Neutrophil (primary cell): ENCODE measurements around the gene JMY.

Experiments used
- H3K27ac ChIP-seq: fragments of 200-600 bp; sonication (generic); 2 replicates; pipeline ENCODE4 v1.5.1; 2016; ENCODE audit warnings: mild to moderate bottlenecking, moderate library complexity
- H3K27me3 ChIP-seq: fragments of 200-600 bp; sonication (generic); 2 replicates; pipeline ENCODE4 v1.6.0; 2016; ENCODE audit warnings: mild to moderate bottlenecking
- H3K36me3 ChIP-seq: fragments of 200-600 bp; sonication (generic); 2 replicates; pipeline ENCODE4 v1.5.1; 2017
- H3K4me1 ChIP-seq, 2 experiments: fragments of 200-600 bp in 1 of 2; sonication (generic) in 1 of 2; 1 replicate in 1 of 2; 2 replicates in 1 of 2; pipeline versions ENCODE4 v1.5.1 to v1.6.1; 2013 to 2016; ENCODE audit warnings: low read depth in 1 of 2, low read length in 1 of 2, mild to moderate bottlenecking in 1 of 2, moderate library complexity in 1 of 2; ENCODE audit not compliant: control insufficient read depth in 1 of 2, insufficient read depth in 1 of 2
- H3K4me3 ChIP-seq, 2 experiments: fragments of 200-600 bp in 1 of 2; sonication (generic) in 1 of 2; 1 replicate in 1 of 2; 2 replicates in 1 of 2; pipeline ENCODE4 v1.5.1; 2013 to 2016; ENCODE audit warnings: low read depth in 1 of 2, low read length in 1 of 2, mild to moderate bottlenecking in 1 of 2, moderate library complexity in 1 of 2
- H3K9me3 ChIP-seq: fragments of 200-600 bp; sonication (generic); 2 replicates; pipeline ENCODE4 v1.5.1; 2016
- CTCF ChIP-seq: fragments of 200-600 bp; sonication (generic); IDR thresholded peaks from 2 replicates; pipeline ENCODE4 v1.5.1; 2016; ENCODE audit warnings: antibody characterized with exemption

Gene JMY

GRCh38 chr5:79255786-79256557 lies 20.0 kb downstream of the JMY start:
- H3K27ac ChIP-seq: no peak overlapping the region
- H3K9me3 ChIP-seq: no peaks in the 10 kb centered on the region
- H3K27me3 ChIP-seq: no peaks in the 10 kb centered on the region
- no peaks in the 10 kb centered on the region for H3K4me1 ChIP-seq
- H3K36me3 ChIP-seq: no peaks in the 10 kb centered on the region
- TF ChIP-seq CTCF: no peak
- no peak overlapping the region for H3K4me3 ChIP-seq

- no peak for TF ChIP-seq CTCF
- no peak overlapping the region for H3K4me3 ChIP-seq
- H3K9me3 ChIP-seq: no peaks in the 10 kb centered on the region
- H3K4me1 ChIP-seq: no peaks in the 10 kb centered on the region
- H3K36me3 ChIP-seq: no peaks in the 10 kb centered on the region
- no peaks in the 10 kb centered on the region for H3K27me3 ChIP-seq
- H3K27ac ChIP-seq: no peak overlapping the region
These were observed 20.6 kb downstream of the JMY start for GRCh38 chr5:79256563-79256962.

GRCh38 chr5:79257314-79257713 lies 21.4 kb downstream of the JMY start:
- H3K27ac ChIP-seq: no peak overlapping the region
- H3K36me3 ChIP-seq: no peaks in the 10 kb centered on the region
- no peaks in the 10 kb centered on the region for H3K4me1 ChIP-seq
- no peaks in the 10 kb centered on the region for H3K27me3 ChIP-seq
- no peak for TF ChIP-seq CTCF
- no peak overlapping the region for H3K4me3 ChIP-seq
- no peaks in the 10 kb centered on the region for H3K9me3 ChIP-seq

GRCh38 chr5:79258801-79259200 lies 22.9 kb downstream of the JMY start:
- no peak for TF ChIP-seq CTCF
- no peaks in the 10 kb centered on the region for H3K27me3 ChIP-seq
- no peaks in the 10 kb centered on the region for H3K36me3 ChIP-seq
- H3K4me1 ChIP-seq: no peaks in the 10 kb centered on the region
- no peak overlapping the region for H3K27ac ChIP-seq
- no peak overlapping the region for H3K4me3 ChIP-seq
- no peaks in the 10 kb centered on the region for H3K9me3 ChIP-seq

- Histone ChIP-seq H3K27me3 (no peaks in the 10 kb centered on the region), H3K4me1 (no peaks in the 10 kb centered on the region), H3K27ac (no peak overlapping the region), H3K4me3 (no peak overlapping the region), H3K36me3 (no peaks in the 10 kb centered on the region), H3K9me3 (no peaks in the 10 kb centered on the region)
- no peak for TF ChIP-seq CTCF
These were observed 23.5 kb downstream of the JMY start for GRCh38 chr5:79259383-79259782.
